ENCODE results near the gene IFT27. TPM values are rescaled to one million over a fixed set of nuclear protein-coding genes. Genes with fewer than 3 reads are reported as not detected.
A peak's percentile ranks its signal among the peaks of the same experiment; 100 is the strongest.
"Not testable (repeated sequence)": the region's sequence is repeated elsewhere in the genome, so short reads cannot be mapped to it uniquely, and the experiment has no call there.

IFT27 gene
- total RNA-seq, 1 donor from 2014 or later = 28.3 TPM

DNA sequence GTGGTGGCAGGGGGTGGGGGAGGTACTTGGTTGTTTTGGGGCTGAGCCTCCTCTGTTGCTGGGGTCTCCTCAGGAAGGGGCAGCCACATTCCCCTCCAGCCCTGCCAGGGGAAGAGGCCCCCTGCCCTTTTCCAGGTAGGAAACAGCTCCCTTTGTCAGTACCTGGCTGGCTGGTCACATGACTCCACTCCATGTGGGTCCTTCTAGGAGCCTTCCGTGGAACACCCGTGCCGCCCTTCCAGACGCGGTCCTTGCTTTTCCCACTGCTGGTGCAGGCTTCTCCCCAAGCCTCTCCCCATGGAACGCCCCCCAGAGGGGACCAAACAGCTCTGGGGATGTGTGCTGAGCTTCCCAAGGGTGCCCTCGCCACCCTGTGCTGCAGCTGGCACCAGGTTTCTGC lies 19.9 kb downstream of the IFT27 start:
- ATAC-seq = no peak
- DNase-seq (ENCODE audit: missing footprints) = no peak
- intact Hi-C loops (cut with DNase I) = loop anchor here (5.0 kb wide), 1 partner anchor 209 kb away; no protein-coding TSS in a partner anchor

DNA sequence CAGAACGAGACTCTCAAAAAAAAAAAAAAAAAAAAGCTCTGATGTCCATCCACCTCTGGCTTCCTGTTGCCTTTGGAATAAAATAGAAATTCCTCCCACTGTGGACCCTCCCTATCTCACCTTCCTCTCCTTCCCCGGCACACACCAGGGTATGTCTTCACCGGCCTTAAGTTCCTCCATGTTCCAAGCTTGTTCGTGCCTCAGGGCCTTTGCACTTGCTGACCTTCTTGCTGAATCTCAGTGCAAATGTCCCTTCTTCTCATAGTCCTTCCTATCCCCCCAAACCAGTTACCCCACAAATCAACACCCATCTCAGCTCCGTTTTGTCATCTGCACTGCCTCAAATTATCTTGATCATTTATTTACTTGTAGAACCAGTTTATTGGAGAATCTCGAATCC lies 20.6 kb downstream of the IFT27 start:
- ATAC-seq = no peak
- no peak for DNase-seq (ENCODE audit: missing footprints)

DNA sequence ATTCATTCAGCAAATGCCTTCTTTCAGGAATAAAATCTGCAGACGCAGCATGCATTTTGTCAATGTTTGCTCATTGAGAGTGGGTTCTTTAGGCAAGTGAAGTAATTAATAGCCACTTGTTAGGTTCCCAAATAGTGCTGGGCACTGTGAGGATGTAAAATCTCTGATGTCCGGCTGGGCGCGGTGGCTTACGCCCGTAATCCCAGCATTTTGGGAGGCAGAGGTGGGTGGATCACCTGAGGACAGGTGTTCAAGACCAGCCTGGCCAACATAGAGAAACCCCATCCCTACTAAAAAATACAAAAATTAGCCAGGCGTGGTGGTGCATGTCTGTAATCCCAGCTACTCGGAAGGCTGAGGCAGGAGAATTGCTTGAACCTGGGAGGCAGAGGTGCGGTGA lies 21.0 kb downstream of the IFT27 start:
- not testable (repeated sequence) for DNase-seq (ENCODE audit: missing footprints); ATAC-seq
- intact Hi-C loops (cut with DNase I) = loop anchor here (5.0 kb wide), 1 partner anchor 208 kb away; no protein-coding TSS in a partner anchor

More for the DNA sequence above, 20.6 kb downstream of the IFT27 start:
- intact Hi-C loops (cut with DNase I) = loop anchor here (5.0 kb wide), 1 partner anchor 208 kb away; no protein-coding TSS in a partner anchor

DNA sequence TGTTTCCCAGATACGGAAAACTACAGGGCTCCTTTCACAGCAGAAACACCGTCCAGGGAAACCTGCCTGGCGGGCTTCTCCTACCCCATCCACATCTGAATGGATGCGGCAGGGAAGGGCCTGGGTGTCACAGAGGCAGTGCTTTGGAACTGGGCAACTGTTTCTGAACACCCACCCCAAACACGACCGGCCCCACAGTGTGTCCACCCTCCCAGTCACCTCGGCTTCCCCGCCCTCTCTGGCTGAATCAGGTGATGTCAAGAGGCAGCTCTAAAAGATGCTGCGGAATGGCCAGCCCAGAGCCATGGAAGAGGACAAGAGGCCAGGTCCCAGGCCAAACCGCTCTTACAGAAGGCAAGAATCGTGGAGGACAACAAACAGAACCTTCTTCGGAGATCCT lies 22.0 kb downstream of the IFT27 start:
- no peak for DNase-seq (ENCODE audit: missing footprints)
- no peak for ATAC-seq
- intact Hi-C loops (cut with DNase I) = no loop called here

DNA sequence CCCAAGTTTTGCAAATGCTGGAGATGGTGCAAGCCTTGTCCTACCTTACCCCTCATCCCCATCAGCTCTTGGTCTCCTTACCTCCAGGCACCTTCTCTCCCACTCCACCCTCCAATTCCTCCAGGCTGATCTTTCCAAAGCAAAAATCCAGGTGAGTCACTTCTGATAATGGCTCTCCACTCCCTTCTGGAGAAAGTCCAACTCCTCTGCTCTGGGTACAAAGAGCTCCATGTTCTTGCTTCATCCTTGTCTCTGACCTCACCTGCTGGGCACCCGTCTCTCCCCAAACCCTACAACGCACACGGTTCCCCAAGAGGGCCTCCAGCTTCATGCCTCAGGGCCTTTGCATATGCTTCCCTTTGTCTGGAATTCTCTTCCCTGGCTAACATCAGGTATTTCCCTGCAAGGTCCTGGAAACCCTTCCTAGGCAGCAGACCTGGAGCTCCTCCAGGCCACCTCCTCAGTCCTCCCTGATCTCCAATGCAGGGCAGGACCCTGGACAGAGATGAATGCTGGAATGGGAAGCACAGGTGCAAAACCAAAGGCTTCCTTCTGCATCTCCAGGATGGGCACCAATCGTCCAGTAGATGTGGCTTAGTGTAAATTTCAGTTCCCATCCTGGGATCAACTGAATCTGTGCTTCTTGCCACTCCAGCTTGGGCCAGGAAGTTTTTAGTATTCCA lies 22.7 kb downstream of the IFT27 start:
- intact Hi-C loops (cut with DNase I) = no loop called here
- DNase-seq (ENCODE audit: missing footprints) (no peak), ATAC-seq (no peak)

DNA sequence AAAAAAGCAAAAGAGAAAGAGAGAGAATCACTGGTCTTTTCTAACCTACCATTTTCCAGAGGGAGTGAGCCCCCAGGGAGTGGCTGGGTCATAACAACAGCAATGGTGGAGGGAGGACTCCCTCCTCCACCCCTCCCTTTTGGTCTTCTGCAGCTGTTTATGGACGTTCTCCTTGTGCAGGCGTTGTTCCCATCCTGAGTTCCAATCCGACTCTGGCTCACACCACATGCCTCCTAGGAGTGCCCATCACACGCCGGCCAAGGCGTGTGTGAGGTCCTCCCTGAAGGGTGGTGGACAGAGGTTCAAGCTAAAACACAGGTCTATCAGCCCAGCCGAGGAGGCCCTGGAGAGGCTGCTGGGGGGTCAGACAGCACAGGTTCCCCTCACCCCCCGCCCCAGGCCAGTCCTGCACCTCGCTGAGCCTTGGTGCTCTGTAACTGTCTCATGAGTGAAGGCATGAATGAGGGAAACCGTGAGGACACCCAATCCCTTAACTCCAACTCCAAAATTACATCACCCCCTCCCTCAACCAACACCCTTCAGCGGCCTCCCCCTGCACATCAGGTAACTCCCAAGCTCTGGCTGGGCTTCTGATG lies 29.4 kb downstream of the IFT27 start:
- DNase-seq (ENCODE audit: missing footprints) (no peak), ATAC-seq (no peak)
- intact Hi-C loops (cut with DNase I) = no loop called here

DNA sequence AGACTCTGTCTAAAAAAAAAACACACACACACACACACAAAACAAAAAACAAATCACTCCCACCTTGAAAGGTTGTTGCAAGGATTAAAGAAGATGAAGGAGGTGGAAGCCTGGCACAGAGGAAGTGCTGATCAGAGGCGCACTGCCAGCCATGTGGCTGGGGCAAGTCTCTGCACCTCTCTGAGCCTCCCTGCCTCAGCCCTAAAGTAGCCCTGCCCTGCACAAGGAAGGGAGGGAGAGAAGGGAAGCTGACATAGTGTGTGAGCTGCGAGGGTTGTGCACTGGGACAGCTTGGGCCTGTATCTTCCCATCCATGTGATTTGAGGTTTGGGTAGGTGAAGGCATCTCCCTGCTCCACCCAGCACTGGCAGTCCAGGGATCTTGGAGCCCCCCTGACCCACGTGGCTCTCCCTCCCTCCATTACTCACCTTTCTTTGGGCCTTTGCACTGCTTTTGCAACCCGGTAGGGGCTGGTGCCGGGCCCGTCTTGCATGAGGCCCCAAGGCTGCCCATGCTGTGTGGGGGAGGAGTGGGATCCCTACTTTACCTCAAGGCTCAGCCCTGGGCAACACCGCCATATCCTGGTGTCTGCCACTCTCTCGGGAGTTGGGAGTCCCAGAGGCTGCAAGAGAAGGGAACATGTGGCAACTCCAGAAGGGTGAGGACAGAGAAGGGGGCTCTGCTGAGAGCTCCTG lies 30.5 kb downstream of the IFT27 start:
- no peak for ATAC-seq

DNA sequence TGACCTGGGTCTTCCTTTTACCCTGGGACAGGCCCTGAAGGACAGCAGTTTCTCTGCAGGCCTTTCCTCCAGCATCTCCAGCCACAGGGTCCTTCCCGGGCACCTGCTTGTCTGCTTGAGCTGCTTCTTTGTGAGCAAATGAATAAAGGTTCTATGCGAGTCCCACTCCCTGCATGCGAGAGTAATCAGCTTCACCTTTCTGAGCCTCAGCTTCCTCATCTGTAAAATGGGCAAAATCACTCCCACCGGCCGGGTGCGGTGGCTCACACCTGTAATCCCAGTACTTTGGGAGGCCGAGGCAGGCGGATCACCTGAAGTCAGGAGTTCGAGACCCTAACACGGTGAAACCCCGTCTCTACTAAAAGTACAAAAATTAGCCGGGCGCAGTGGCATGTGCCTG lies 31.1 kb downstream of the IFT27 start:
- DNase-seq (ENCODE audit: missing footprints) (no peak), ATAC-seq (no peak)
- intact Hi-C loops (cut with DNase I) = no loop called here

More for the DNA sequence above, 30.5 kb downstream of the IFT27 start:
- intact Hi-C loops (cut with DNase I) = no loop called here
- DNase-seq (ENCODE audit: missing footprints) = no peak

DNA sequence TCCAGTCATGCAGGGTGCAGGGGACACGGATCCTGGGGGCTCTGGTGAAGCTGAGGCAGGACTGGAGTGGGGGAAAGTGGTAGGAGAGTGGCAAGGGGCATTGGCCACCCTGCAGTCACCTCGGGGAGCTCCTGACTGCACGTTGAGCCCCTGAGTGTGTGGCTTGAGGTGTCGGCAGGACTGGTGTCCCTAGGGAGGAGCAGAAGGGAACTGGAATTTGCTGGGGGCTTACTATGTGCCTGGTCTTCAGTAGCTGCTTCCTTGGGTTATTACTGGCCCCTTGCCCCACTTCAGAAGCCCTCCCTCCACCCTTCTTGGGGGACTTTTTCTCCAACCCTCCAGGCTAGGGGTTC lies 31.5 kb downstream of the IFT27 start:
- no peak for ATAC-seq
- intact Hi-C loops (cut with DNase I) = no loop called here
- no peak for DNase-seq (ENCODE audit: missing footprints)

DNA sequence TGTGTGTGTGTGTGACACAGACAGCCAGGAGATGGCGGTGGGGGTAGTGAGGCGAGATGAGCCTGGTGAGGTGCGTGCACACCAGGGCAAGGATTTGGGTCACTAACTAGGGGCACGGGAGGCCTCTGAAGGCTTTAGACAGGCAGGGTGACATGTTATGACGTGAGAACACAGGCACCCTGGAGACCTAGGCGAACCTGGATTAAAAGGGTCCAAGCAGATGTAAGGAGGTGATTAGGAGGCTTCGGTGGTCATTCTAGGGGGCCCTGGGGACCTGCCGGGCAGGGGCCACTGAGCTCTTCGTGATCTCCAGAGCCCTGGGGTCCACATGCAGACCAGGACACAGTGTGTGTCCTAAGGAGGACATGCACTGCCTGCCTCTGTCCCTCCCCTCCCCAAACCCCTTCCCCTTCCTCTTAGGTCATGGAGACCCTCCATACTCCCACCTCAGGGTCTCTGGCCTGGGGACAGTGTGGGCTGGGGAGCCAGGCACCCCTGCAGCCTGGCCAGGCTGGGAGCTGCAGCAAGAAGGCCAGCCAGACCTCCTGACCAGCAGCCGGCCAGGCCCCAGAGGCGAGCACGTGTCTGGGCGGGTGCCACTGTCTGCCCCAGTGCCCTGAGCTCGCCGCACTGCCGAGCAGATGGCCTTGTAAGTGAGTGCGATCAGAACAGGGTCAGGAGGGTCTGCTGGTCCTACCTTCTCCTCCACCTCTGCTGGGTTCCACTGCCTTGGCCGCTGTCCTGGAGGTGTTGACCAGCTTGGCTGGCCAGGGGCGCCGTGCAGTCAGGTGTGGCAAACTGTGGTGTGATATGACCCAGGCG lies 32.1 kb downstream of the IFT27 start:
- ATAC-seq (no peak), DNase-seq (ENCODE audit: missing footprints) (no peak)
- intact Hi-C loops (cut with DNase I) = no loop called here

DNA sequence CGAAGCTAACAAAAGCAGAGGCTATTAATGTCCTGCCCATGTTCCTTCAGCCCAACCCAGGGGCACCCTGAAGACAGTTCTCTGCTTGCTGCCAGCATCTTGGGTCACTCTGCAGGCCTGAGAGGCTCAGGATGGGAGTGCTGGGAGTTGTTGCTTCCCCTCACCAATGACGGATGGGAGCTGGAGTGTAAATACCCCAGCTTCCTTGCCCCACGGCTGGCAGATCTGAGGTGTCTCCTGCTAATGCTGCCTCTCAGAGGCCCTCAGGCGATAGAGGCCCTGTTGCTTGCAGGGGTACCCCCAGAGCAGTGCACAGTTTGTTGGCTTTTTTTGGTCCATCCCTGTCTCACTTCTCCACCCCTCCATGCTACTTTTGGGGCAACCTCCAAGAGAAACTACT lies 32.9 kb downstream of the IFT27 start:
- ATAC-seq = no peak
- intact Hi-C loops (cut with DNase I) = no loop called here
- DNase-seq (ENCODE audit: missing footprints) = no peak

DNA sequence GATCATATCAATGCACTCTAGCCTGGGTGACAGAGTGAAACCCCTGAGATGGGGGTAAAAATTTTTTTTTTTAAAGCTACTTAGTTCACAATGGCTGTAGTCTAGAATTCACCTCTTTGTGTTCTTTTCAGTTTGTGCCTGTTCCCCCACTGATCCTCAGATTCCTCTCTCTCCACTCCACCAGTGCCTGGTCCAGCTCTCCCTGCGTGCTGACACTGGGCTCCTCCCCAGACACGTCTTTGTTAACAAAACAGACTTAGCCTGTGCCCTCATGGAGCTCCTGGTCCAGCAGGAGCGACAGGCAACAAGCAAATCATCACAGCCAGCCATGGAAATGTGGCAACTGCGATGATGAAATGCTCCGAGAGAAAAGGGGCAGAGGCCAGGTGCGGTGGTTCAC lies 34.0 kb downstream of the IFT27 start:
- no peak for ATAC-seq
- intact Hi-C loops (cut with DNase I) = no loop called here

DNA sequence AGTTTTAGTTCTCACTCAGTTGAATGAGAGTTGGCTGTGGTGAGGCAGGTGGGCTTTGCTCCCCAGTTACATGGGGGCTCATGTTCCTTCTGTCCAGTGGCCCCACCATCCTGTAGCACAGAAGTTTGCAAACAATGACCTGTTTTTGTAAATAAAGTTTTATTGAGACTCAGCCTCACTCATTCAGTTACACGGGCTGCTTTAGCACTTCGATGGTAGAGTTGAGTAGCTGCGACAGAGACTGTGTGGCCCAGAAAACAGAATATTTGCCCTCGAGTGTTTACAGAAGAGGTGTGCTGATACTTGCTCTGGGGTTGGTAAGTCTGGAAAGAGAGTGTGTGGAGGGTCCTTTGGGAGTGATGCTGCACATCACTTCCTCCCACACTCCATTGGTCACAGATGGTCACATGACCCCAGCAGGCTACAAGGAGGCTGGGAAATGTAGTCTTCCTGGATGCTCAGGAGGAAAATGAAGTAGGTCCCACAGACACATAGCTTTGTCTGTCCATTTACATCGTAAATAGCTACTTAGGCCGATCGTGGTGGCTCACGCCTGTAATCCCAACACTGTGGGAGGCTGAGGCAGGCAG lies 34.6 kb downstream of the IFT27 start:
- ATAC-seq (no peak), DNase-seq (ENCODE audit: missing footprints) (no peak)
- intact Hi-C loops (cut with DNase I) = no loop called here

More for the DNA sequence above, 34.0 kb downstream of the IFT27 start:
- DNase-seq (ENCODE audit: missing footprints) = no peak

DNA sequence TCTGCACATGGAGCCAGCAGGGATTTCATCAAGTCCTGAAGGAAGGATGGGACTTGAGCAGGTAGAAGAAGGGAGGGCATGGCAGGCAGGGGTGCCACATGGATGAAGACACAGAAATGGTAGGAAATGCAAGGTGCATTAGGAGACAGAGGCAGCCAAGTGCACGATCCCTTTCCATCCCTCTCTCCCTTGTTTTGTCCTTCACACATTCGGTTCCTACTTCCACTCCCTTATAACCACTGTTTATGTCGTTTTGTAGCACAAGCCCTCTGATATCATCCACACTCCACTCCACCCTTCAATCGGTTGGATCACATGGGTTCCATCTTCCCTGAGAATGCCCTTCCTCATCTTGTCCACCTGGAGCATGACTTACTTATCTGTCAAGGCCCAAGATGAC lies 35.2 kb downstream of the IFT27 start:
- DNase-seq (ENCODE audit: missing footprints) = no peak
- no peak for ATAC-seq
- intact Hi-C loops (cut with DNase I) = no loop called here

DNA sequence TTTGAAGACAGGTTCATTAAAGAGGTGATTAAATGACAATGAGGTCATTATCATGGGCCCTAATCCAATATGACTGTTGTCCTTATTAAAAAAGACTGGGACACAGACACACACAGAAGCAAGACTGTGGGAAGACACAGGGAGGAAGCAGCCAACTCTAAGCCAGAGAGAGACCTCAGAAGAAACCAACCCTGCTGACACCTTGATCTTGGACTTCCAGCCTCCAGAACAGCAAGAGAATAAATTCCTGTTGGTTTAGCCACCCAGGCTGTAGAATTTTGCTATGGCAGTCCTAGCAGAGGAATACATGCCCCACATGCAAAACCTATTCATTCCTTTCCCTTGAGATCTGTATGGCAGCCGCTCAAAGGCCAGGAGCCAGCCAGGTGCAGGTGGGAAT lies 36.7 kb downstream of the IFT27 start:
- intact Hi-C loops (cut with DNase I) = no loop called here
- ATAC-seq = no peak
- no peak for DNase-seq (ENCODE audit: missing footprints)

DNA sequence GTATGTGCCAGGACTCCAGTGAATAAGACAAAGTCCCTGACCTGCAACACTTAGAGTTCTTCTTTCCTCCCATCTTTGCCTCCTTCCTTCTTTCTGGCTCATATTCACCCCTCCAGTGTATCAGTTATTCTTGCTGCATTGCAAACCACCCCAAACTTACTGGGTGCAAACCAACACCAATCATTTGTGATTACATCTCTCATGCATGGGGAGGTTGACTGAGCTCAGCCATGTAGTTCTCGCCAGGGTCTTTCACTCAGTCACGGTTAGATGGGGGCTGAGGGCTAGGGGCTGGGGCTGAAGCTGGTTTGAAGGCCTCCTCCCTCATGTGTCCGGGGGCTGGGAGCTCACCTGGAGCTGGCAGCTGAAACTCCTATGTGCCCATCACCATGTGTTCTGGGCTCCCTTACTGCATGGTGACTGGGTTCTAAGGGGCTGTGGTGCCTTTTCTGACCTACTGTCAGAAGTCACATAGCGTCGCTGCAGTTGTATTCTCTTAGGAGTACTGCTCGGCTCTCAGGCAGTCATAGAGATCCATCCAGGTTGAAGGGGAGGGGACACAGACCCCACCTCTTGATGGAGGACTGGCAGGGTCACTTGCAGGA lies 37.4 kb downstream of the IFT27 start:
- ATAC-seq = no peak

DNA sequence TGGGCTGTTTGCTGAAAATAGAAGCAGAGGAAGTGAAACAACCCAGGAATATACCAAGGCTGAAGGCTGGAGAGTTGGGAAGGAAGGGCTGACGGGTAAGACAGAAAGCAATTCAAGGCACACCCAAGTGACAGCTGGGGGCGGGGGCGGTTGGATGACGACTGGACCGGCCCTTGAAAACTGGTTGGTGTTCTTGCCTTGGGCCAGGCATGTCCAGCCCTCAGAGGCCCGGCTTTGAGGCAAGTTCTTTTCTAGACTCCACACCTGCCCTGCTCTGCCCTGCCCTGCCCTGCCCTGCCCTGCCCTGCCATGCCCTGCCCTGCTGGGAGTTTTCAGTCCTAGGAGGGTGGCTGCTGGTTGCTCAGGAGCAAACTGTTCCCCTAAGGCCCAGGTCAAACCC lies 38.1 kb downstream of the IFT27 start:
- ATAC-seq = peak; percentile 62
- DNase-seq (ENCODE audit: missing footprints) = peak; percentile 77
- intact Hi-C loops (cut with DNase I) = no loop called here

More for the DNA sequence above, 37.4 kb downstream of the IFT27 start:
- intact Hi-C loops (cut with DNase I) = no loop called here
- DNase-seq (ENCODE audit: missing footprints) = no peak

DNA sequence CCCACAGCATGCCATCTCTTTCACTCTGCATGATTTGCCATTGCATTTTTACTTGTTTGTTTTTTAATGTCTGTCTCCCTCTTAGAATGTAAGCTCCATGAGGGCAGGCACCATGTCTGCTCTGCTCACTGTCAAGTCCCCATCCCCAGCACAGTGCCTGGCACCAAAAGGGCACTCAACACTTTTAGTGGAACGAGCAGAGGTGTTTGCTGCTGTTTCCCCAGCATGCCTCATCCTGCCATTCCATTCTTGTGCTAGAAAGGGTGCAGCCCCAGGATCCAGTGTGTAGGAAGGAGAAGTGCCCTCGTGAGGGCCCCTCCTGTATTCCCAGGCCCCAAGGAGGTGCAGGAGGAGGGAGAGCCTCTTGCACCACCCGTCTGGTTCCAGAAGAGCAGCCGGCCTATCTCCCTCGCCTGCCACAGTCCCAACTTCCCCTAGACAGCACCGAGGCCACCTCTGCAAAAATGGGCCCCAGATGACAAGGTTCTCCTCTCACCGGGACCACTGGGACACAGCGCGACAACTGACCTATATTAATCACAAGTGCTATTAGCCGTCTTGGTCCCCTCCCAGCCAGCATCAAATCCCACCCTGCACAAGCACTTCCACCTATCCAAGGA lies 39.1 kb downstream of the IFT27 start:
- intact Hi-C loops (cut with DNase I) = no loop called here
- no peak for DNase-seq (ENCODE audit: missing footprints)
- no peak for ATAC-seq

Data from Right ventricle myocardium inferior (tissue), 1 donor.